Upper lobe of right lung (tissue), 1 donor: Measurements from ENCODE around the gene KRT36. TPM values are rescaled to one million over a fixed set of nuclear protein-coding genes. Genes with fewer than 3 reads are reported as not detected.

Experiments
- ATAC-seq: fragments of 200-7000 bp; cut with Tn5 transposase; one replicate; pipeline ENCODE4 v1.9.1; 2020; ENCODE audit warnings: mild to moderate bottlenecking, moderate library complexity
- DNase-seq: peaks from one replicate; pipeline ENCODE4 v3.0.0-alpha.2; 2020
- H3K27ac ChIP-seq: fragments of 200-600 bp; one replicate; pipeline ENCODE4 v1.8.0; 2022
- H3K27me3 ChIP-seq: fragments of 200-600 bp; one replicate; pipeline ENCODE4 v1.8.0; 2022; ENCODE audit warnings: mild to moderate bottlenecking
- H3K36me3 ChIP-seq: fragments of 200-600 bp; one replicate; pipeline ENCODE4 v1.8.0; 2022
- H3K4me1 ChIP-seq: fragments of 200-600 bp; one replicate; pipeline ENCODE4 v1.8.0; 2022
- H3K4me3 ChIP-seq: fragments of 200-600 bp; one replicate; pipeline ENCODE4 v1.8.0; 2022; ENCODE audit warnings: mild to moderate bottlenecking
- H3K9me3 ChIP-seq: fragments of 200-600 bp; one replicate; pipeline ENCODE4 v1.8.0; 2022
- intact Hi-C: fragments of 100-400 bp; cut with DNase I; formaldehyde crosslinking; loops from one replicate; pipeline ENCODE4 v1.11.0; 2022
- total RNA-seq: library from RNA; stranded (reverse); fragmentation: NEBNext Ultra II Directional; extraction: Animal tissue kit (Norgen Biotek cat#: 25700); gene quantifications from one replicate; pipeline ENCODE4 v1.2.1, GENCODE V29; 2021
- TF ChIP-seq, protein P1 (sequence below): fragments of 200-600 bp; IDR thresholded peaks from one replicate; pipeline ENCODE4 v1.8.0; 2022; ENCODE audit warnings: antibody characterized with exemption
- donor health status: DM: no; HTN: yes; CAD: no; lungs with severe emphysema.

KRT36 gene
- total RNA-seq, 1 donor from 2014 or later = not detected

DNA sequence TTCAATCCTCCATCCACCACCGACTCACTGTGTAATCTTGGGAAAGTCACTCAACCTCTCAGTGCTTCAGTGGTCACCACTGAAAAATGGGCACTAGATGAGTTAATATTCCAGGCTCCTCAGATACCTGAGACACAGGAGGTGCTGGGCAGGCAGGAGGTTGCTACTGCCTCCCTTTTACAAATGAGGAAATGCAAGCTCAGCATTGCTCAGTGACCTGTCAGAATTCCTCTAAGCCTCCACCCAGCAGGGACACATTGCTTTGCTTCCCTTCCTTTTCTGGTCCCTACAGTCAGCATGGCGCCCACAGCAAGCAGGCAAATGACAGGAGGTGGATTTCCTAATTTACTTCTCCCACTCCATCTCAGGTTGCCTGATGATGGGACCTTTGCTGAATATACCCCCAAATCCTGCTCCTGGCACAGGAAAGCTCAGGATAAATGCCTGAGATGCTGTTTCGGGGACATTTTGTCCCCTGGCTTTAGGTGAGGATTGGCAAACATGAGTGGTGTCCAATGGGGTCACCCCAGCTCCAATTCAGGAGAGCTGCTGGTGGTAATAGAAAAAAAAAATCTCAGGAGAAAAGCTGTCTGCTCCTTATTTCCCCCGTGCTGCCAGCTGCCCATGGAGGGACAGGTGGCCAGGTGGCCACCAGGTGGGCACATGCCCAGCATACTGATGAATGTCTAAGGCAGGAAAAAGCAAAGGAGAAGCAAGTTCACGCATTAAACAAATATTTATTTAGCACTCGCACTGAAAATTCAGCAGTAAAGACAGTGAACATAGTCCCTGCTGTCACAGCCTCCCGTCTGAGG, 20.7 kb upstream of the KRT36 start:
- H3K4me1 ChIP-seq = no peaks in the 10 kb centered on the region
- no peak overlapping the region for H3K4me3 ChIP-seq
- TF ChIP-seq, protein P1, sequence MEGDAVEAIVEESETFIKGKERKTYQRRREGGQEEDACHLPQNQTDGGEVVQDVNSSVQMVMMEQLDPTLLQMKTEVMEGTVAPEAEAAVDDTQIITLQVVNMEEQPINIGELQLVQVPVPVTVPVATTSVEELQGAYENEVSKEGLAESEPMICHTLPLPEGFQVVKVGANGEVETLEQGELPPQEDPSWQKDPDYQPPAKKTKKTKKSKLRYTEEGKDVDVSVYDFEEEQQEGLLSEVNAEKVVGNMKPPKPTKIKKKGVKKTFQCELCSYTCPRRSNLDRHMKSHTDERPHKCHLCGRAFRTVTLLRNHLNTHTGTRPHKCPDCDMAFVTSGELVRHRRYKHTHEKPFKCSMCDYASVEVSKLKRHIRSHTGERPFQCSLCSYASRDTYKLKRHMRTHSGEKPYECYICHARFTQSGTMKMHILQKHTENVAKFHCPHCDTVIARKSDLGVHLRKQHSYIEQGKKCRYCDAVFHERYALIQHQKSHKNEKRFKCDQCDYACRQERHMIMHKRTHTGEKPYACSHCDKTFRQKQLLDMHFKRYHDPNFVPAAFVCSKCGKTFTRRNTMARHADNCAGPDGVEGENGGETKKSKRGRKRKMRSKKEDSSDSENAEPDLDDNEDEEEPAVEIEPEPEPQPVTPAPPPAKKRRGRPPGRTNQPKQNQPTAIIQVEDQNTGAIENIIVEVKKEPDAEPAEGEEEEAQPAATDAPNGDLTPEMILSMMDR = no peak
- no peaks in the 10 kb centered on the region for H3K9me3 ChIP-seq
- ATAC-seq (no peak), DNase-seq (no peak)
- intact Hi-C loops = no loop called here
- no peak overlapping the region for H3K27ac ChIP-seq
- H3K36me3 ChIP-seq = no peaks in the 10 kb centered on the region
- H3K27me3 ChIP-seq = no peaks in the 10 kb centered on the region

DNA sequence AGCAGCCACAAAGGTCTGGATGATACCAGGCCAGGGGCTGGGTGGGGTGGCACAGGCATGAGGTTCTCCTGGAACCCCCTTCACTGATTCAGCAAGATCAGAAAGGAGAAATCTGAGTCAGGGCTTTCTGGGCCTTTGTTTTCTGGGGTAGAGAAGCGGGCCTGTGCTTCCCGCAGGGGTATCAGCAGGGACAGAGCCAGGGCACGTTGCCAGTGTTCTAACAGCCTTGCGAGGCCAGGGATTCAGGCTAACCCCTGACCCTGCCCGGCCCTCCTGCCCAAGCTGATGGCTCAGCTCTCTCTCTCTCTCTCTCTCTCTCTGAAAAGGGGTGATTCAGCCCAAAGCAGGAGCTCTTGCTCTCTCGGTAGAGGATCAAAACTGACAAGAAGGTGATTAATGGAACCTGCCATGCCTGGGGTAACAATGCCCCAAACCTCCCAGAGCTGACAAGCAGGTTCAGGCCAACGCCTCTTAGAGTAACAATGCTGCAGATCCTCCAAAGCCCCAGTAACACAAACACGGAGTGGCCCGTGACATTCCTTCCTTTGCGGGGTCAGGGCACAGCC, 17.7 kb upstream of the KRT36 start:
- H3K27me3 ChIP-seq = no peaks in the 10 kb centered on the region
- H3K9me3 ChIP-seq = no peaks in the 10 kb centered on the region
- TF ChIP-seq, protein P1 = no peak
- no peaks in the 10 kb centered on the region for H3K36me3 ChIP-seq
- ATAC-seq = no peak
- H3K27ac ChIP-seq = no peak overlapping the region
- DNase-seq = no peak
- intact Hi-C loops = no loop called here
- H3K4me3 ChIP-seq = no peak overlapping the region
- H3K4me1 ChIP-seq = no peaks in the 10 kb centered on the region

DNA sequence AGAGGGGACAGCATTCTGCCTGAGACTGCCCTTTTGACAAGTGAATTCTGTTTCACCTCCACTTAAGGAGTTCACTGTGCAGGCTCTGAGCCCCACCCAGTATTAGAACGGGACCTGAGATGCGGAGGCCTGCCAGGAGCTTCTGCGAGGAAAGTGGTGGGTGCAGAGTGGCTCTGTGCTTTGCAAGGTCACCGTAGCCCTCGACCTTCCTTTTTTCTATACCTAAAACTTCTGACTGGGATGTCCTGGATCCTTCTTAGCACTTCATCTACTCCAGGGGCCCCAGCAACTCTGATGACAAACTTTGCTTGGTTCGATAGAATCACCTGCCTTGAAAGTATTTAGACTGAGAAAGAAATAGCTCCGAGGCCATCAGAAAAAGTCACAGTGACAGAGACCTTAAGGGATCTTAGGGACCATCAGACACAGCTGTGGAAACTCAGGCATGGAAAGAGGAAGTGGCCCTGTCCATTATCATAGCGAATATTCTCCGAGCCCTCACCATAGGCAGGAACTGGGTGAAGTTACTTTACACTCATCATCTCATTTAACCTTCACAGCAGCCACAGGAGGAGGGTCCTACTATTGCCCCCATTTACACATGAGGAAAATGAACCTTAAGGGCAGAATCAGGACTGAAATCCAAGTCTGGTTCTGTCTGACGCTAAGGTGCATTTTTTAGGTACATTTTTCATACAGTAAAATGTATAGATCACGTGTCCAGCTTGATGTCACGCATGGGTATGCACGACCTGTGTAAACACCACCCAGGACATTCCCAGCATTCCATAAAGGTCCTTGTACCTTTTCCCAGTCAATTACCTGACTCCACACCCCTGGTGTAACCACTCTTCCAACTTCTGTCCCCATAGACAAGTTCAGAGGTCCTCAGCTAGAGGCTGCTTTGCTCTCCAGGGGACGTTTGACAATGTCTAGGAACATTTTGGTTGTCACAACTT, 16.4 kb upstream of the KRT36 start:
- DNase-seq = no peak
- H3K36me3 ChIP-seq = no peaks in the 10 kb centered on the region
- no peaks in the 10 kb centered on the region for H3K9me3 ChIP-seq
- TF ChIP-seq, protein P1 = no peak
- no peaks in the 10 kb centered on the region for H3K27me3 ChIP-seq
- H3K4me3 ChIP-seq = no peak overlapping the region
- H3K27ac ChIP-seq = peak overlapping the region; percentile 43
- intact Hi-C loops = no loop called here
- H3K4me1 ChIP-seq = no peaks in the 10 kb centered on the region
- peak; percentile 73 for ATAC-seq

DNA sequence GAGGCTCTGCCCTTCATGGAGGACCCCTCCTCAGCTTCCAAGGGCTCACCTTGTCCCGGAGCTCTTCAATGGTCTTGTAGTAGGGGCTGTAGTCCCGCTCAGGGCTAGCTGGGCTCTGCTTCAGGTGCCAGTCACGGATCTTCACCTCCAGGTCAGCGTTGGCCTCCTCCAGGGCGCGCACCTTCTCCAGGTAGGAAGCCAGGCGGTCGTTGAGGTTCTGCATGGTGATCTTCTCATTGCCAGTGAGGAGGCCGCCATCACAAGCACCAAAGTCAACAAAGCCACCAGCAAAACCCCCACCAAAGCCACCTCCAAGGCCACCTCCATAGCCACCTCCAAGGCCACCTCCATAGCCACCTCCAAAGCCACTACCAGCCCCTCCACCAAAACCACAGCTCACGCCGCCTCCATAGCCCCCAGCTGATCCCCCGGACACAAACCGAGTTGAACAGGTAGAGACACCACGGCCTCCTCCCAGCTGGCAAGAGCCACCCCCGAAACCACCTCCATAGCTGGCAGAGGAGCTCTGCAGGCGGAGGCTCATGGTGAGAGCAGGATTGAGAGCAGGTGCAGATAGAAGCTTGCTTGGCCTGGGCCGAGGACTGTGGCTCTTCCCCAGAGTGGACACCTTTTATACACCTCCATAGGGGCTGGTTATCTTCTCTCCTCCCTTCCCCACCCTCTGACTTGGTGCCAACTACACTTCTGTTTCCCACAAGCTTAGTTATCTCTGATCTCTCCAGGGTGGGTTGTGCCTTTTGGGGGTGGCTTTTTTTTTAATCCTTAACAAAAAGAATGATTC, 15.5 kb upstream of the KRT36 start, which contains the start of gene KRT13:
KRT13 (minus strand) TSS at position 606 of the 802 bp plus-strand sequence; CDS start at position 544, 62 bp downstream.
- no peaks in the 10 kb centered on the region for H3K27me3 ChIP-seq
- no peaks in the 10 kb centered on the region for H3K36me3 ChIP-seq
- no peaks in the 10 kb centered on the region for H3K9me3 ChIP-seq
- H3K4me1 ChIP-seq = no peaks in the 10 kb centered on the region
- TF ChIP-seq, protein P1 = no peak
- ATAC-seq = no peak
- DNase-seq = no peak
- peak within 1 kb of the TSS; percentile 43 for H3K27ac ChIP-seq
- no peak within 1 kb of the TSS for H3K4me3 ChIP-seq
- intact Hi-C loops = no loop called here
